HEK293 (cell line): ENCODE measurements around the gene CENPT.

ENCODE experiments used
- CTCF ChIA-PET: fragments of 350-600 bp; formaldehyde crosslinking; extraction: SDS; loops from one replicate; lab custom pipeline; 2021; ENCODE audit warnings: antibody characterized with exemption; lab: Yijun Ruan, JAX
- POLR2A ChIA-PET: fragments of 300-600 bp; formaldehyde crosslinking; extraction: SDS; loops from one replicate; lab custom pipeline; 2020; ENCODE audit warnings: antibody characterized with exemption, inconsistent platforms; lab: Yijun Ruan, JAX
- H3K27ac ChIP-seq: fragments of 200-500 bp; sonication (Bioruptor generic); 2 replicates; pipeline ENCODE4 v1.5.1; 2014; ENCODE audit warnings: low read depth, low read length, control low read depth, inconsistent platforms; ENCODE audit errors: extremely low read depth
- H3K36me3 ChIP-seq, 2 experiments: fragments of 200-500 bp in 1 of 2; sonication (Bioruptor generic) in 1 of 2; 1 replicate in 1 of 2; 2 replicates in 1 of 2; pipeline ENCODE4 v1.5.1; 2014 to 2017; ENCODE audit warnings: inconsistent platforms in 2 of 2, low read length in 2 of 2; ENCODE audit not compliant: control insufficient read depth in 2 of 2, insufficient read depth in 1 of 2
- H3K4me1 ChIP-seq: fragments of 200-500 bp; sonication (Bioruptor generic); 2 replicates; pipeline ENCODE4 v1.5.1; 2014; ENCODE audit warnings: mild to moderate bottlenecking, low read length, inconsistent platforms; ENCODE audit not compliant: control insufficient read depth, insufficient read depth
- H3K4me3 ChIP-seq: 2 replicates; pipeline ENCODE4 v1.5.1; 2011; ENCODE audit warnings: low read depth, mild to moderate bottlenecking, control low read depth, low read length, moderate library complexity
- H3K9me3 ChIP-seq: fragments of 200-500 bp; sonication (Bioruptor generic); 2 replicates; pipeline ENCODE4 v1.5.1; 2014; ENCODE audit warnings: low read depth, low read length, inconsistent platforms; ENCODE audit not compliant: control insufficient read depth, insufficient read depth
- EGR2 ChIP-seq: fragments of 450-650 bp; formaldehyde crosslinking; IDR thresholded peaks from 2 replicates; pipeline ENCODE4 v1.5.1; 2016; ENCODE audit warnings: low read depth, missing biosample characterization, missing genetic modification characterization
- GLIS1 ChIP-seq: fragments of 450-650 bp; formaldehyde crosslinking; IDR thresholded peaks from 2 replicates; pipeline ENCODE4 v1.5.1; 2016; ENCODE audit warnings: missing biosample characterization, missing genetic modification characterization
- GLIS2 ChIP-seq: fragments of 450-650 bp; formaldehyde crosslinking; IDR thresholded peaks from 2 replicates; pipeline ENCODE4 v1.5.1; 2016; ENCODE audit warnings: missing biosample characterization, missing genetic modification characterization
- IKZF3 ChIP-seq: fragments of 450-650 bp; IDR thresholded peaks from 2 replicates; pipeline ENCODE4 v1.5.0; 2018; ENCODE audit warnings: missing biosample characterization, mild to moderate bottlenecking, missing genetic modification characterization, moderate library complexity
- OSR2 ChIP-seq: fragments of 450-650 bp; formaldehyde crosslinking; IDR thresholded peaks from 2 replicates; pipeline ENCODE4 v1.5.1; 2016; ENCODE audit warnings: missing biosample characterization, missing genetic modification characterization
- SP2 ChIP-seq: fragments of 450-650 bp; formaldehyde crosslinking; IDR thresholded peaks from 2 replicates; pipeline ENCODE4 v1.5.1; 2016; ENCODE audit warnings: missing biosample characterization, missing genetic modification characterization
- YY2 ChIP-seq: fragments of 450-650 bp; formaldehyde crosslinking; IDR thresholded peaks from 2 replicates; pipeline ENCODE4 v1.5.1; 2016; ENCODE audit warnings: missing biosample characterization, missing genetic modification characterization
- ZBTB1 ChIP-seq: fragments of 450-650 bp; formaldehyde crosslinking; IDR thresholded peaks from 2 replicates; pipeline ENCODE4 v1.5.1; 2016; ENCODE audit warnings: missing biosample characterization, missing genetic modification characterization
- ZFP41 ChIP-seq: fragments of 450-650 bp; formaldehyde crosslinking; IDR thresholded peaks from 2 replicates; pipeline ENCODE4 v1.5.1; 2016; ENCODE audit warnings: missing biosample characterization, missing genetic modification characterization, borderline replicate concordance
- ZNF184 ChIP-seq: fragments of 450-650 bp; IDR thresholded peaks from 2 replicates; pipeline ENCODE4 v1.5.1; 2018; ENCODE audit warnings: missing biosample characterization, mild to moderate bottlenecking, missing genetic modification characterization
- ZNF214 ChIP-seq: fragments of 450-650 bp; formaldehyde crosslinking; IDR thresholded peaks from 2 replicates; pipeline ENCODE4 v1.5.1; 2017; ENCODE audit warnings: missing biosample characterization, mild to moderate bottlenecking, missing genetic modification characterization, borderline replicate concordance
- ZNF24 ChIP-seq: fragments of 450-650 bp; formaldehyde crosslinking; IDR thresholded peaks from 2 replicates; pipeline ENCODE4 v1.5.1; 2016; ENCODE audit warnings: missing biosample characterization, missing genetic modification characterization
- ZNF26 ChIP-seq: fragments of 450-650 bp; formaldehyde crosslinking; IDR thresholded peaks from 2 replicates; pipeline ENCODE4 v1.5.1; 2016; ENCODE audit warnings: missing biosample characterization, missing genetic modification characterization
- ZNF366 ChIP-seq: fragments of 450-650 bp; formaldehyde crosslinking; conservative IDR thresholded peaks from 2 replicates; pipeline ENCODE4 v1.5.1; 2016; ENCODE audit warnings: missing biosample characterization, missing genetic modification characterization
- ZNF394 ChIP-seq: fragments of 450-650 bp; formaldehyde crosslinking; IDR thresholded peaks from 2 replicates; pipeline ENCODE4 v1.5.1; 2016; ENCODE audit warnings: missing biosample characterization, missing genetic modification characterization, mild to moderate bottlenecking, moderate library complexity, borderline replicate concordance
- ZNF548 ChIP-seq: fragments of 450-650 bp; formaldehyde crosslinking; IDR thresholded peaks from 2 replicates; pipeline ENCODE4 v1.5.1; 2016; ENCODE audit warnings: missing biosample characterization, missing genetic modification characterization
- ZNF768 ChIP-seq: fragments of 450-650 bp; formaldehyde crosslinking; IDR thresholded peaks from 2 replicates; pipeline ENCODE4 v1.5.1; 2018; ENCODE audit warnings: missing biosample characterization, mild to moderate bottlenecking, missing genetic modification characterization
- ZNF837 ChIP-seq: fragments of 450-650 bp; formaldehyde crosslinking; IDR thresholded peaks from 2 replicates; pipeline ENCODE4 v1.5.1; 2016; ENCODE audit warnings: missing biosample characterization, missing genetic modification characterization
- ZSCAN16 ChIP-seq: fragments of 450-650 bp; formaldehyde crosslinking; IDR thresholded peaks from 2 replicates; pipeline ENCODE4 v1.5.1; 2016; ENCODE audit warnings: missing biosample characterization, missing genetic modification characterization
- ZSCAN30 ChIP-seq: fragments of 450-650 bp; IDR thresholded peaks from 2 replicates; pipeline ENCODE4 v1.5.1; 2018; ENCODE audit warnings: missing biosample characterization, mild to moderate bottlenecking, missing genetic modification characterization, moderate library complexity

The CENPT gene

DNA sequence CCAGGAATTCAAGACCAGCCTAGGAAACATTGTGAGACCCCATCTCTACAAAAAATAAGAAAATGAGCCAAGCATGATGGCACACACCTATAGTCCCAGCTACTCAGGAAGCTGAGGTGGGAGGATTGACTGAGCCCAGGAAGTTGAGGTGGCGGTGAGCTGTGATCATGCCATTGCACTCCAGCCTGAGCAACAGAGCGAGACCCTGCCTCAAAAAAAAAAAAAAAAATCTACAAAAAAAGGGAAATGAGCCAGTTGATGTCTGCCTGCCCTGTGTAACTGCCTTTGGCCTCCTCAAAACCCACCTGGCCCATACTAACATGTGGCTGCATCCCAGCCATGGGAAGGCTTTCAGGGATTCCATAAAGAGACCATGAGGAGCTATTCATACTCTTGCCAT is 45.6 kb downstream of the CENPT start:
- no peaks in the 10 kb centered on the region for H3K9me3 ChIP-seq
- TF ChIP-seq ZNF768 (tag by site-specific recombination): no peak
- no peak for TF ChIP-seq ZNF394 (tag by site-specific recombination)
- TF ChIP-seq GLIS2 (tag by site-specific recombination): no peak
- TF ChIP-seq ZNF184 (tag by site-specific recombination): no peak
- TF ChIP-seq ZNF548 (tag by site-specific recombination): no peak
- TF ChIP-seq ZFP41 (tag by site-specific recombination): no peak
- no peak for TF ChIP-seq ZNF366 (tag by site-specific recombination)
- peaks cover 5% of the 10 kb centered on the region for H3K4me1 ChIP-seq
- peaks cover 0 to 51% of the 10 kb centered on the region in 2 experiments; a peak in 2 of 3 replicates for H3K36me3 ChIP-seq
- no peak overlapping the region for H3K27ac ChIP-seq
- H3K4me3 ChIP-seq: no peak overlapping the region
- ChIA-PET CTCF (interaction anchor here (1.1 to 1.2 kb wide), 2 partner anchors 12 to 14 kb away, joined by 3 read pairs; no protein-coding TSS in a partner anchor), POLR2A (interaction anchor here (1.5 kb wide), 1 partner anchor 83 kb away, joined by 5 read pairs; the partner anchor contains the start of gene GFOD2)

GRCh38 chr16:67801241-67801640 is 46.3 kb downstream of the CENPT start:
- peaks cover 0 to 51% of the 10 kb centered on the region in 2 experiments; a peak in 2 of 3 replicates for H3K36me3 ChIP-seq
- H3K4me3 ChIP-seq: no peak overlapping the region
- H3K4me1 ChIP-seq: peaks cover 5% of the 10 kb centered on the region
- TF ChIP-seq YY2 (no peak), OSR2 (tag by site-specific recombination) (no peak), EGR2 (tag by site-specific recombination) (no peak), IKZF3 (tag by site-specific recombination) (no peak), ZBTB1 (no peak), ZNF24 (no peak), ZSCAN30 (tag by site-specific recombination) (no peak), ZNF837 (no peak)
- no peaks in the 10 kb centered on the region for H3K9me3 ChIP-seq
- ChIA-PET POLR2A (interaction anchor here (1.5 kb wide), 1 partner anchor 82 kb away, joined by 5 read pairs; the partner anchor contains the start of gene GFOD2), CTCF (interaction anchor here (0.9 to 1.2 kb wide), 3 partner anchors 13 to 128 kb away, joined by 3 to 4 read pairs (median 3); no protein-coding TSS in a partner anchor)
- H3K27ac ChIP-seq: no peak overlapping the region

- Histone ChIP-seq H3K4me3 (no peak overlapping the region), H3K36me3 (peaks cover 0 to 51% of the 10 kb centered on the region in 2 experiments; a peak in 2 of 3 replicates), H3K27ac (no peak overlapping the region), H3K4me1 (peaks cover 4% of the 10 kb centered on the region), H3K9me3 (no peaks in the 10 kb centered on the region)
- TF ChIP-seq ZSCAN16 (tag by site-specific recombination) (no peak), ZNF214 (tag by site-specific recombination) (no peak), GLIS1 (no peak), SP2 (no peak), ZNF26 (no peak)
- POLR2A ChIA-PET: interaction anchor here (1.5 kb wide), 1 partner anchor 82 kb away, joined by 5 read pairs; the partner anchor contains the start of gene GFOD2
- CTCF ChIA-PET: interaction anchor here (0.5 to 1.2 kb wide), 6 partner anchors 14 to 473 kb away, joined by 3 to 5 read pairs (median 4); no protein-coding TSS in a partner anchor
These were observed 47.1 kb downstream of the CENPT start for GRCh38 chr16:67800338-67800926.
